K562 (cell line): ENCODE data around the gene GP1BA. TPM values are rescaled to one million over a fixed set of nuclear protein-coding genes. Genes with fewer than 3 reads are reported as not detected.

ENCODE experiments used
- ATAC-seq: fragments of 200-7000 bp; cut with Tn5 transposase; 3 replicates; pipeline ENCODE4 v1.9.1; 2020; ENCODE audit warnings: moderate library complexity
- BruUV-seq: library from RNA; stranded (reverse); fragments of 400-500 nt; replicated peaks from 2 replicates; lab custom pipeline; 2021; lab: Mats Ljungman, UMichigan
- CTCF ChIA-PET: fragments of 300-600 bp; formaldehyde crosslinking; extraction: SDS; loops from one replicate; lab custom pipeline; 2021; ENCODE audit warnings: low intra/inter-chr PET ratio; lab: Yijun Ruan, JAX
- POLR2A ChIA-PET: fragments of 300-600, 350-650 bp; sonication (Branson Sonifier 250); formaldehyde crosslinking; extraction: SDS; loops from one replicate; lab custom pipeline; 2021; ENCODE audit warnings: antibody characterized with exemption, inconsistent platforms; lab: Yijun Ruan, JAX
- DNase-seq, 4 experiments: peaks; one replicate each; pipeline versions ENCODE4 v3.0.0 to v3.0.0-alpha.2; 2011 to 2018; ENCODE audit warnings: low spot score in 3 of 4, mixed read lengths in 3 of 4; ENCODE audit errors: extremely low read depth in 1 of 4
- FAIRE-seq: peaks from 2 replicates; lab custom pipeline; 2011; peaks lifted over from hg19 to GRCh38; lab: Jason Lieb, UNC
- H2AFZ ChIP-seq: 2 replicates; pipeline ENCODE4 v1.6.0; 2011; ENCODE audit warnings: low read depth, low read length, control low read depth, inconsistent platforms
- H3K27ac ChIP-seq: fragments of 200-600 bp; 3 replicates; pipeline ENCODE4 v1.8.0; 2011; ENCODE audit warnings: low read depth, mild to moderate bottlenecking, control low read depth, inconsistent platforms, low read length, moderate library complexity, mixed read lengths; ENCODE audit errors: extremely low read depth
- H3K27me3 ChIP-seq, 2 experiments: fragments of 300-600 bp in 1 of 2; 2 replicates in 1 of 2; 3 replicates in 1 of 2; pipeline versions ENCODE4 v1.6.0 to v1.8.0; 2011; ENCODE audit warnings: inconsistent platforms in 2 of 2, low read length in 2 of 2, mild to moderate bottlenecking in 1 of 2, mixed read lengths in 1 of 2, moderate library complexity in 1 of 2; ENCODE audit not compliant: control insufficient read depth in 2 of 2, insufficient read depth in 2 of 2
- H3K36me3 ChIP-seq: fragments of 300-600 bp; 3 replicates; pipeline ENCODE4 v1.8.0; 2011; ENCODE audit warnings: mild to moderate bottlenecking, low read length, inconsistent platforms; ENCODE audit not compliant: control insufficient read depth, insufficient read depth
- H3K4me1 ChIP-seq, 2 experiments: fragments of 200-600 bp in 1 of 2; replicated peaks in 1 of 2; 2 replicates in 1 of 2; 3 replicates in 1 of 2; pipeline versions ENCODE4 v1.5.1 to v1.8.0; 2011; ENCODE audit warnings: inconsistent platforms in 2 of 2, low read length in 2 of 2, mild to moderate bottlenecking in 1 of 2, mixed read lengths in 1 of 2, moderate library complexity in 1 of 2; ENCODE audit not compliant: control insufficient read depth in 2 of 2, insufficient read depth in 2 of 2
- H3K4me2 ChIP-seq: 2 replicates; pipeline ENCODE4 v1.6.1; 2011; ENCODE audit warnings: low read length, control low read depth, inconsistent platforms, mixed read lengths; ENCODE audit not compliant: insufficient read depth
- H3K4me3 ChIP-seq: fragments of 200-600 bp; sonication (generic), shearing (Covaris generic); 2 replicates; pipeline ENCODE4 v1.5.1; 2016; ENCODE audit warnings: control low read depth, inconsistent platforms
- H3K79me2 ChIP-seq: fragments of 200-600 bp; 3 replicates; pipeline ENCODE4 v1.8.0; 2011; ENCODE audit warnings: low read length, inconsistent platforms; ENCODE audit not compliant: control insufficient read depth, insufficient read depth
- H3K9ac ChIP-seq, 2 experiments: 2 replicates each; pipeline versions ENCODE4 v1.6.0 to v1.6.1; 2011; ENCODE audit warnings: low read depth in 2 of 2, low read length in 2 of 2, control low read depth in 1 of 2, inconsistent platforms in 1 of 2, mild to moderate bottlenecking in 1 of 2, mixed read lengths in 1 of 2; ENCODE audit not compliant: insufficient read depth in 1 of 2
- H3K9me1 ChIP-seq: one replicate; pipeline ENCODE4 v1.6.0; 2011; ENCODE audit warnings: inconsistent platforms, mild to moderate bottlenecking, low read length, moderate library complexity; ENCODE audit not compliant: control insufficient read depth, insufficient read depth
- H3K9me3 ChIP-seq: replicated peaks from 2 replicates; pipeline ENCODE4 v1.5.1; 2011; ENCODE audit warnings: low read depth, low read length, inconsistent platforms; ENCODE audit not compliant: control insufficient read depth, insufficient read depth
- H4K20me1 ChIP-seq: replicated peaks from 2 replicates; pipeline ENCODE4 v1.6.1; 2011; ENCODE audit warnings: low read length, inconsistent platforms, mixed read lengths; ENCODE audit not compliant: control insufficient read depth, insufficient read depth
- ARID3B ChIP-seq: fragments of 250-450 bp; sonication (Bioruptor Pico); IDR thresholded peaks from 2 replicates; pipeline ENCODE4 v1.4.0; 2020; ENCODE audit warnings: borderline replicate concordance
- ELK1 ChIP-seq: sonication (generic); formaldehyde crosslinking; IDR thresholded peaks from 2 replicates; pipeline ENCODE4 v1.8.1; 2022; ENCODE audit warnings: missing genetic modification reagents
- GATAD2A ChIP-seq: fragments of 450-650 bp; IDR thresholded peaks from 2 replicates; pipeline ENCODE4 v1.6.1; 2017
- ID3 ChIP-seq, 2 experiments: fragments of 250-450 bp in 1 of 2; fragments of 450-650 bp in 1 of 2; sonication (Bioruptor Pico) in 1 of 2; IDR thresholded peaks; 2 replicates each; pipeline versions ENCODE4 v1.6.1 to v1.8.0; 2016 to 2021; ENCODE audit warnings: mild to moderate bottlenecking in 2 of 2, moderate library complexity in 2 of 2, missing compliant biosample characterization in 1 of 2, missing genetic modification characterization in 1 of 2
- KLF1 ChIP-seq: fragments of 450-650 bp; IDR thresholded peaks from 2 replicates; pipeline ENCODE4 v1.6.1; 2016; ENCODE audit warnings: missing genetic modification characterization, missing compliant biosample characterization
- KLF13 ChIP-seq: fragments of 450-650 bp; IDR thresholded peaks from 2 replicates; pipeline ENCODE4 v1.6.1; 2016; ENCODE audit warnings: missing genetic modification characterization, low read depth, mild to moderate bottlenecking, missing compliant biosample characterization, moderate library complexity, borderline replicate concordance
- MCM2 ChIP-seq: fragments of 450-650 bp; IDR thresholded peaks from 2 replicates; pipeline ENCODE4 v1.6.1; 2017; ENCODE audit warnings: low read depth, mild to moderate bottlenecking
- MEF2A ChIP-seq: IDR thresholded peaks from 2 replicates; pipeline ENCODE4 v1.6.1; 2011; ENCODE audit warnings: low read depth, mild to moderate bottlenecking, low read length, moderate library complexity; ENCODE audit not compliant: control insufficient read depth
- NCOR1 ChIP-seq: fragments of 450-650 bp; IDR thresholded peaks from 2 replicates; pipeline ENCODE4 v1.6.1; 2016; ENCODE audit warnings: mild to moderate bottlenecking, moderate library complexity
- NUFIP1 ChIP-seq: fragments of 450-650 bp; IDR thresholded peaks from 2 replicates; pipeline ENCODE4 v1.6.1; 2018; ENCODE audit not compliant: partially characterized antibody
- VEZF1 ChIP-seq: fragments of 200-800 bp; sonication (Bioruptor generic); IDR thresholded peaks from 2 replicates; pipeline ENCODE4 v1.6.1; 2017; ENCODE audit warnings: missing genetic modification characterization, missing compliant biosample characterization
- ZBTB7A ChIP-seq: IDR thresholded peaks from 2 replicates; pipeline ENCODE4 v1.6.1; 2011; ENCODE audit warnings: low read depth, mild to moderate bottlenecking, low read length, moderate library complexity, borderline replicate concordance; ENCODE audit not compliant: control insufficient read depth
- ZC3H4 ChIP-seq: sonication (generic); formaldehyde crosslinking; IDR thresholded peaks from 2 replicates; pipeline ENCODE4 v1.9.0; 2021; ENCODE audit warnings: missing genetic modification reagents, borderline replicate concordance
- ZNF217 ChIP-seq: sonication (generic); formaldehyde crosslinking; IDR thresholded peaks from 2 replicates; pipeline ENCODE4 v1.8.0; 2022; ENCODE audit warnings: mild to moderate bottlenecking, missing genetic modification reagents
- WGBS: fragments of 100-300 bp; shearing (Covaris generic); methylation state at CpG from one replicate; pipeline ENCODE4 v1.1.6; 2016; ENCODE audit warnings: low coverage, mixed read lengths; ENCODE audit not compliant: insufficient coverage; ENCODE audit errors: missing lambda C conversion rate; 5-methylcytosine and 5-hydroxymethylcytosine counted together
- in situ Hi-C: fragments of 300-500 bp; cut with MboI; formaldehyde crosslinking; loops from 4 replicates; pipeline ENCODE4 v1.15.0; 2018; ENCODE audit warnings: inconsistent platforms, mixed read lengths
- intact Hi-C: fragments of 100-400 bp; cut with micrococcal nuclease; formaldehyde crosslinking; loops from 2 replicates; pipeline ENCODE4 v1.14.2; 2022
- polyA plus RNA-seq, 8 experiments: library from polyadenylated mRNA; depleted of rRNA in 4 of 8; stranded (reverse) in 5 of 8; unstranded in 3 of 8; fragments of >200 nt; fragmentation: Nextera tagmentation in 2 of 8; fragmentation: Illumina TruSeq in 1 of 8; extraction: Ambion mirVana in 2 of 8; extraction: Trizol in 1 of 8; gene quantifications; 2 replicates each; pipeline versions ENCODE4 v1.2.1 to v1.2.3, GENCODE V29; 2011 to 2014; ENCODE audit warnings: inconsistent platforms in 1 of 8, missing spikeins in 1 of 8
- total RNA-seq, 7 experiments: library from RNA; depleted of rRNA in 6 of 7; stranded (reverse); fragments of >200 nt in 6 of 7; fragmentation: Illumina TruSeq in 2 of 7; extraction: Trizol in 2 of 7; gene quantifications; 2 replicates each; pipeline versions ENCODE4 v1.2.1 to v1.2.3, GENCODE V29; 2011 to 2021; ENCODE audit warnings: low replicate concordance in 1 of 7

Gene GP1BA
- total and polyA plus RNA-seq, 9 of the 15 experiments (the other 6 are each of a cell fraction or from before 2014, with no cell fraction given), result 0.01 TPM; not detected in 8

- no peak for TF ChIP-seq ZNF217
- TF ChIP-seq KLF13 (tag), result no peak
- peak; percentile 42; the same call in 1 of the 2 replicates for TF ChIP-seq VEZF1 (CRISPR knock-in tag)
- TF ChIP-seq NCOR1, result no peak
- no peak for TF ChIP-seq ARID3B
- TF ChIP-seq NUFIP1, result no peak
These were observed 18.7 kb downstream of the GP1BA start, which contains the start of gene ENO3 (continued) for GRCh38 chr17:4950746-4951204.

DNA sequence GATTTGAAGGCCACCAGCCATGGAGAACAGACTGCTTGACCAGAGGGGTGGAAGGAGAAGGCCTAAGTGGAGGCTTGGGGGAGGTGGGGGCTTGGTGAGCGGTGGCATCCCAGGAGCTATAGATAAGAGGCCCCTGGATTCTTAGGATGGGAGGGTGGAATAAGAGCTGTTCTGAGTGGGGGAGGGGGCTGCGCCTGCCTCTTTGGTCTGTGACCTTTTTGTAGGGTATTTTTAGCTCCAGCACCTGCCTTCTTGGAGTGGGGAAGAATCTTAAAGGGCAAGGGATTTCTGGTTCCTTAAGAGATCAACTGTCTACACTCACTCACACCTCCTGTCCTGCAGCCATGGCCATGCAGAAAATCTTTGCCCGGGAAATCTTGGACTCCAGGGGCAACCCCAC, 19.4 kb downstream of the GP1BA start:
- ChIA-PET POLR2A (interaction anchor here (0.6 to 4.7 kb wide), 6 partner anchors 8 to 63 kb away, joined by 3 to 38 read pairs (median 6); partner anchors contain the start of genes RNF167, SLC25A11 and SPAG7), CTCF (no interaction called here)
- H3K4me3 ChIP-seq, result peak overlapping the region; percentile 97
- H3K9me1 ChIP-seq, result no peaks in the 10 kb centered on the region
- H3K79me2 ChIP-seq, result peaks cover 38% of the 10 kb centered on the region
- BruUV-seq, result no TSS peak
- peaks cover 14% of the 10 kb centered on the region; the same call in 2 of the 3 replicates for H3K36me3 ChIP-seq
- FAIRE-seq (no peak), ATAC-seq (no peak), DNase-seq (peak in 2 of 4 experiments; percentile 54 to 64)
- TF ChIP-seq KLF1 (tag), result no peak
- no peak for TF ChIP-seq ELK1
- 0 out of 2 replicates have a peak, but pooled peaks have one; percentile 23 for TF ChIP-seq GATAD2A
- TF ChIP-seq MCM2, result no peak
- peak; percentile 65; the same call in 1 of the 2 replicates for TF ChIP-seq MEF2A
- no peak for TF ChIP-seq ZC3H4 (CRISPR knock-in tag)
- TF ChIP-seq ZBTB7A, result 0 out of 2 replicates have a peak, but pooled peaks have one; percentile 38
- TF ChIP-seq ID3 (CRISPR knock-in tag; IDR thresholded peaks at IDR 0.05), result no peak
- peak; percentile 95 for TF ChIP-seq ID3 (tag; IDR thresholded peaks at IDR 0.05)
- H3K27me3 ChIP-seq, result no peaks in the 10 kb centered on the region
- intact Hi-C loops (loop anchor here (1.0 kb wide), 1 partner anchor 16 kb away; the partner anchor contains the start of gene SPAG7), in situ Hi-C loops (no loop called here)
- peaks cover 7% of the 10 kb centered on the region for H4K20me1 ChIP-seq
- WGBS, result 21% methylated on average over 2 of the region's 3 CpGs
- H3K4me1 ChIP-seq, result peaks cover 15 to 47% of the 10 kb centered on the region in 2 experiments
- H3K4me2 ChIP-seq, result peak overlapping the region; percentile 84
- H2AFZ ChIP-seq, result no peak overlapping the region
- peak overlapping the region; percentile 89 to 96 for H3K9ac ChIP-seq
- H3K9me3 ChIP-seq, result no peaks in the 10 kb centered on the region
- H3K27ac ChIP-seq, result peak overlapping the region; percentile 98
